ENCODE data around the gene SHISA7. TPM values are rescaled to one million over a fixed set of nuclear protein-coding genes. Genes with fewer than 3 reads are reported as not detected.

The SHISA7 gene
- total RNA-seq, 8 experiments from 2014 or later = 0.10 to 3.4 (median 1.5) TPM

DNA sequence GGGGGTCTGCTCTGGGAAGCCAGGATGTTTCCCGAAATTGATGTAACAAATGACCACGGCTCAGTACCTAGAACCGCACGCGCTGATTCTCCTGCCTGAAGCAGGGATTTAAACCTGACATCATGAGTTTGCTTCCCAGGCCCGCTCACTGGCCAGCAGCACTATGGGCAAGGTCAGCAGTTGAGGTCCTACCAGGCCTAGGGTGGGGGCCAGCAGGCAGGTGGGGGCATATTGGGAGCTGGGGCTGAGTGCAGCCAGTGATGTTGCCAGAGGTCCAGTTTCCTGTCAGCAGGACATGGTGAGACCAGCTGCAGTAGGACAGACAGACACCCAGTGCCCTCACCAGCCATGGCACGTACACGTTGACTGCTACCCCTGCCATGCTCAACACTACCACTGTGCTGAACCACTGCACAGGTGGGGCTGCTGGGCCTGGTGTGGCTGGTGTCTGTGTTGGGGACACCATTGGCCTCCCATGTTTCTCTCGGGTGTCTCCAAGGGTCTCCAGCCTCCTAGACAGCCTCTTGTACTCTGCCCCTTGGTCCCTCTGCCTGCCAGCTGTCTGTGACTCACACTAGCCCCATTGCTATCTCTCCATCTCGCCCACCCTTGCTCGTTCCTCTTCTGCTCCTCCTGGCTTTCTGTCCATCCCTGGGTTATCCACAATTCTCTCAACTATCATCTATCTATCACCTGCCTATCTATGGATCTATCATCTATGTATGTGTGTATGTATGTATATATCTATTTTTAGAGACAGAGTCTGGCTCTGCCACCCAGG is 22.6 kb upstream of the SHISA7 start:
- in situ Hi-C loops (cut with MboI; ENCODE audit: low pct_unique_long_range_greater_than_20kb in 2 of 9, low sequenced_read_pairs in 9 of 9, unreplicated experiment in 9 of 9) = no loop called here
- no peak for ATAC-seq (replicated peaks in 6 of 8)
- H3K4me1 ChIP-seq (replicated peaks in 1 of 2) = peaks cover 2 to 6% of the 10 kb centered on the region in 2 donors
- no peak overlapping the region for H3K27ac ChIP-seq
- H3K4me3 ChIP-seq = no peak overlapping the region
- WGBS, 10 experiments = 71 to 100% (median 100%) methylated on average over 1 to 5 of the region's 11 CpGs; no CpG with 5 or more reads in 7 of the 10 experiments

DNA sequence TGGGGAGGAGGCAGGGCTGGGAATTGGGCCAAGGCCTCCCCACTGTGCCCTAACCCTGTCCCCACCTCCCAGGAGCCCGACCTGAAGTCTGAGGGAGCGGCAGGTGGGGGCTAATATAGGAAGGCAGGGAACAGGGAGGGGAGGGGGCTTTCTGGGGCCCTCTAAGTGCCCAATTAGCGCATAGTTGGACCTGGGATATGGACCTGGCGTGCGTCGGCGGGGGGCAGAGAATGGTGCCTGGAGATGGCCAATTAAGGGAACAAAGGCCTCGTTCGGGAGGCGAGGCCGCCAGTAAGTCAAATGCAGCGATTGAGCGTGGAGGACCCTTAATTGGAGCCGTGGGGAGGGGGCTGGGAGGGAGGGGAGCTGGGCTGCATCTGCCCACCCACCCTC is 21.6 kb upstream of the SHISA7 start, which contains the start of gene C19orf85:
TSS of gene C19orf85 (minus strand) at position 90 of the 393 bp plus-strand sequence. CDS start 197 bp downstream, outside the sequence.
- Histone ChIP-seq H3K4me1 (replicated peaks in 1 of 2) (peaks cover 12 to 16% of the 10 kb centered on the region in 2 donors), H3K4me3 (no peak within 1 kb of the TSS), H3K27ac (no peak within 1 kb of the TSS)
- no CpG with 5 or more reads among the region's 14 CpGs for WGBS, 10 experiments
- in situ Hi-C loops (cut with MboI; ENCODE audit: low pct_unique_long_range_greater_than_20kb in 2 of 9, low sequenced_read_pairs in 9 of 9, unreplicated experiment in 9 of 9) = no loop called here
- no peak for ATAC-seq (replicated peaks in 6 of 8)

DNA sequence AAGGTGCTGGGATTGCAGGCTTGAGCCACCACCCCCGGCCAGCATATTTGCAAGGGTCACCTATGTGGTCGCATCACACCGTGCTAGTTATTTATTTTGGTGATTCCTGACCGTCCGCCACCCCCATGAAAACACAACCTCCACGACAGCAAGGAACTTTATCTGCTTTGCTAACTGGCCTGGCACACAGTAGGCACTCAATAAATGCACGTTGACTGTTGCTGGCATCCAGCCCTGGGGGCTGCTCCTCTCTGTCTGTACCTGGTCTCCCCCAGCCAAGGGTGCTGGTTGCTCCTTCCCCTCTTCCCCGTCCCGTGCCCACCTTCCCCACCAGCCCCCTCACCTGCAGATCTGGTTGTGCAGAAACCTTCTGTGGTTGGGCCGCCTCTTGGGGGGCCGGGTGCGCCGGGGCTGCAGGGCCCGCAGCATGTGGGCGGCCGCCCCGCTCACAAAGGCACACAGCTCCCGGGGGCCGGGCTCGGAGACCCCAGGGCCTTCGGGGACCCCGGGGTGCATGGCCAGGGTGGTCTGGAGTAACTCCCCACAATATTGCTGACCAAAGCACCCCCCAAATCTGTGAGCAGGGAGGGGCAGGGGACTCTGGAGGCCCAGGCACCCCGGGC is 21.1 kb upstream of the SHISA7 start:
- no peak for ATAC-seq (replicated peaks in 6 of 8)
- no peak overlapping the region for H3K4me3 ChIP-seq
- peaks cover 15 to 21% of the 10 kb centered on the region in 2 donors for H3K4me1 ChIP-seq (replicated peaks in 1 of 2)
- in situ Hi-C loops (cut with MboI; ENCODE audit: low pct_unique_long_range_greater_than_20kb in 2 of 9, low sequenced_read_pairs in 9 of 9, unreplicated experiment in 9 of 9) = no loop called here
- WGBS, 10 experiments = 40 to 100% (median 78%) methylated on average over 1 to 10 of the region's 23 CpGs; no CpG with 5 or more reads in 6 of the 10 experiments
- H3K27ac ChIP-seq = no peak overlapping the region

DNA sequence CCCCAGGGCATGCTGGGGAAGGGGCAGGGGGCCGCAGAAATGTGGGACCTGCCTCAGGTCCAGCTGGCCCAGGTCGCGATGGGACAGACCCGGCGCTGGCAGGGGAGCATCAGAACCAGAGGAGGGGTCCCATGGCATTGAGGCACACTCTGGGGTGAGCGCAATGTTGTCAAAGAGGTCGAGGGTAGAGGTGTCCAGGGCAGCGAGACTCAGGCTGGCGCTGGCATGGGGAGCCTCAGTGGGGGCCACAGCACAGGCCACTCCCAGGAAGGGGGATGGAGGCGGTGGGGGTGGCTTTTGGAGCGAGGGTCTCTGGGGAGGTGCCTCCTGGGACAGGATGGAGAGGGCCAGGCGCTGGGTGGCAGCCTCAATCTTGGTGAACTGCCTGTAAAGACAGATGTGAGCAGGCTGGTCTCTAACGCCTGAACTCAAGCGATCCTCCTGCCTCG is 20.5 kb upstream of the SHISA7 start:
- in situ Hi-C loops (cut with MboI; ENCODE audit: low pct_unique_long_range_greater_than_20kb in 2 of 9, low sequenced_read_pairs in 9 of 9, unreplicated experiment in 9 of 9) = no loop called here
- peaks cover 15 to 23% of the 10 kb centered on the region in 2 donors for H3K4me1 ChIP-seq (replicated peaks in 1 of 2)
- no peak for ATAC-seq (replicated peaks in 6 of 8)
- no peak overlapping the region for H3K4me3 ChIP-seq
- WGBS, 10 experiments = 76 to 95% methylated on average over 3 of the region's 15 CpGs; no CpG with 5 or more reads in 8 of the 10 experiments
- no peak overlapping the region for H3K27ac ChIP-seq

DNA sequence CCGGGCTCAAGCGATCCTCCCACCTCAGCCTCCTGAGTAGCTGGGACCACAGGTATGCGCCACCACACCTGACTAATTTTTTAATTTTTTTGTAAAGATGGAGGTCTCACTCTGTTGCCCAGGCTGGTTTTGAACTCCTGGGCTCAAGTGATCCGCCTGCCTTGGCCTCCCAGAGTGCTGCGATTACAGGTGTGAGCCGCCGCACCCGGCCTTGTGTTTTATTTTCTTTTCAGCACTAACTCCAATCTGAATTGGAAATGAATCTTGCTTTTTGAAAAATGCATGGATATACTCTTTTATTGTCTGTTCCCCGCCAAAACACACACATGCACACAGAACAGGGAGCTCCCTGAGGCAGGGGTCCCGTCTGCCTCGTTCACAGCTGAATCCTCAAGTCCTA is 19.6 kb upstream of the SHISA7 start:
- ATAC-seq (replicated peaks in 6 of 8) = no peak
- H3K4me3 ChIP-seq = no peak overlapping the region
- H3K27ac ChIP-seq = no peak overlapping the region

DNA sequence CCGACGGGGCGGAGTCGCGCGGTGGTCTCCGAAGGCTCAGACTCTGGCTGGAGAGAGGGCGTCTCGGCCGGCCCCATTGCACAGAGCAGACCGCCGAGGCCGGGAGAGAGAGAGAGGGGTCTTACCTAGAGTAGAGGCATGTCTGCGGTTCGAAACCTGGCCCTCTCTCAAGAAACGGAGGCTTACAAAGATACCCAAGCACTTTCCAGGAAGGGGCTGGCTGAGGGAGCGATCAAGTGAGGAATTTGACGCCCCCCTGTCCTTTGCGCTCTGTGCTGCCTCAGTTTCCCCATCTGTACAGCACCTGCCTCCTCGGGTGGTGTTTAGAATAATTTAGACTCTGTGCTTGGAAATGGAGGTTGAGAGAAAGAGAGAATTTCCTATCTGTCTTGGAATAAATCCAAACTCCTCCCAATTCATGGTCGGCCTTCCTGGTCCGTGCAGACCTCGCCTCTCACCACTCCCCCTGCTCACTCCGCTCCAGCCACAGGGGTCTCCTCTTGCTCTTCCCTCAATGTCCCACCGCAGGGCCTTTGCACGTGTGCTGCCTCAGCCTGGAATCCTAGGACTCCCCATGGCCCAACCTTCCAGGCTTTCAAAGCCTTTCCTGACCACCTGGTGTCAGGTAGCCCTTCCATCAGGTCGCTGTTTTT is 19.0 kb upstream of the SHISA7 start:
- in situ Hi-C loops (cut with MboI; ENCODE audit: low pct_unique_long_range_greater_than_20kb in 2 of 9, low sequenced_read_pairs in 9 of 9, unreplicated experiment in 9 of 9) = no loop called here
- Histone ChIP-seq H3K27ac (peak overlapping the region in 1 of 2 donors; percentile 34), H3K4me3 (peak overlapping the region; percentile 26 to 42 (median 39)), H3K4me1 (replicated peaks in 1 of 2) (peaks cover 15 to 22% of the 10 kb centered on the region in 2 donors)
- peak in 2 of 8 experiments; percentile 3 to 8 for ATAC-seq (replicated peaks in 6 of 8)
- WGBS, 10 experiments = 0 to 51% (median 19%) methylated on average over 1 to 7 of the region's 27 CpGs; no CpG with 5 or more reads in 3 of the 10 experiments

More for the DNA sequence above, 19.6 kb upstream of the SHISA7 start:
- WGBS, 10 experiments = 55 to 100% (median 85%) methylated on average over 1 to 7 of the region's 11 CpGs; no CpG with 5 or more reads in 2 of the 10 experiments
- H3K4me1 ChIP-seq (replicated peaks in 1 of 2) = peaks cover 15 to 22% of the 10 kb centered on the region in 2 donors
- in situ Hi-C loops (cut with MboI; ENCODE audit: low pct_unique_long_range_greater_than_20kb in 2 of 9, low sequenced_read_pairs in 9 of 9, unreplicated experiment in 9 of 9) = no loop called here

DNA sequence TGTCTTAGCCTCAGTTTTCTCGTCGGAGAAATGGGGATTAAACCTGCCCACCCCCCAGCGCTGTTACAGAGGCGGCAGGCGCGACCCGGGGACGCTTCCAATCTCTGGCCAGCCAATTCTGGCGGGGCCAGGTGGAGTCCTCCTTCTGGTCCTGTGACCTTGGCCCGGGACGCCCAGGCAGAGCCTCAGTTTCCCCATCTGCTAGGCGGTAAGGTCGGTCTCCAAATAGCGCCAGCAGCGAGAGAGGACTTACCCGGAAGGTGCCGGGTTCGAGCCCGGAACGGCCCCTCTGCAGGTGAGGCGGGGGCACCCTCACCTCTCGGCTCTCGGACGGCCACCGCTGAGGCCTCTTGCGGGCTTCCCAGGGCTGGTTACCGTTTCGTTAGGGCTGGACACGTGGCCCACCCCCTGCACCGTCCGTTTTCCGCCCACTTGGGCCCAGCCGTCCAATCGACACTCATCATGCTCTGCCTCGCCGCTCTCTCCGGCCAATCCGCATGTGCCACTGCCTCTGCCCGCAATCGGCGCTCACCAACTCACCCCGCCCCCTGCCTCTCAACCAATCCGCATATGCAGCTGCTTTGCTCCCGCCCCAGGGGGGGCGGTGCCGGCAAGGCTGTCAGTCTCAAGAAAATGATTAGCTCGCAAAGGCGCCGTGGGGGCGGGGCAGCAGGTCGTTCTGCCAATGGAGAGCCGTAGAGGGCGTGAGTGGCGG is 18.3 kb upstream of the SHISA7 start, which contains the start of gene ISOC2:
TSS of gene ISOC2 (minus strand) at position 384 of the 715 bp plus-strand sequence. CDS start 5,156 bp downstream, outside the sequence.
- Histone ChIP-seq H3K27ac (peak within 1 kb of the TSS; percentile 86 to 96), H3K4me1 (replicated peaks in 1 of 2) (peaks cover 15 to 22% of the 10 kb centered on the region in 2 donors), H3K4me3 (peak within 1 kb of the TSS; percentile 58 to 88 (median 78))
- WGBS, 10 experiments = 0% methylated on average over 4 to 8 of the region's 54 CpGs; no CpG with 5 or more reads in 5 of the 10 experiments
- in situ Hi-C loops (cut with MboI; ENCODE audit: low pct_unique_long_range_greater_than_20kb in 2 of 9, low sequenced_read_pairs in 9 of 9, unreplicated experiment in 9 of 9) = no loop called here
- ATAC-seq (replicated peaks in 6 of 8) = peak; percentile 90 to 95 (median 93)

DNA sequence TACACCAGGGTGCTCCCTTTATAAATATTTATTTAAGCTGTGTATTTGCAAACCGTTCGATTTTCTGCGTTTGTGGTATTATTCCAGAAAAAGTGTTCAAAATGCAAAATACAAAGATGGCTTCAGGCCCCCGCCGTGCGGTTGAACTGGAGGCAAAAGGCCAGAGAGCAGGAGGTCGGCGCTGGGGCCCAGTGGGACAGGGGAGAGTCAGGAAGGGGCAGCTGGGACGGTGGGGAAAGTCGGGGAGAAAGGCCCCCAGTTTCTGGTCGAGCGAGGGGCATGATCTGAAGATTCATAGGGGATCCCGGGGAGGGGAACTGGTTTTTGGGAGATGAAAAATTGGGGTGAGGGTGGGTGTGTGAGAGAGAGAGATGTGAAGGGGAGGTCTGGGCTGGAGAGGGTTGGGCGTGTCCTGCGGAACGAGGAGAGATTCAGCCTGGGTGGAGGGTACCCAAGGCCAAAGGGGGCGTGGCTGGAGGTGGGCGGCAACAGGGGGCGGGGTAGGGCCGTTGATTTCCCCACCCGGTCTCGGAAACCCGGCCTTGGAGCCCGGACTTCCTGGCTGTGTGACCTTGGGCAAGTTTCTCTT is 17.7 kb upstream of the SHISA7 start:
- WGBS, 10 experiments = 0 to 20% (median 2%) methylated on average over 1 to 6 of the region's 24 CpGs; no CpG with 5 or more reads in 5 of the 10 experiments
- in situ Hi-C loops (cut with MboI; ENCODE audit: low pct_unique_long_range_greater_than_20kb in 2 of 9, low sequenced_read_pairs in 9 of 9, unreplicated experiment in 9 of 9) = no loop called here
- peak; percentile 32 to 57 (median 48) for ATAC-seq (replicated peaks in 6 of 8)
- Histone ChIP-seq H3K4me3 (peak overlapping the region; percentile 58 to 88 (median 78)), H3K4me1 (replicated peaks in 1 of 2) (peaks cover 15 to 22% of the 10 kb centered on the region in 2 donors), H3K27ac (peak overlapping the region; percentile 86 to 96)

DNA sequence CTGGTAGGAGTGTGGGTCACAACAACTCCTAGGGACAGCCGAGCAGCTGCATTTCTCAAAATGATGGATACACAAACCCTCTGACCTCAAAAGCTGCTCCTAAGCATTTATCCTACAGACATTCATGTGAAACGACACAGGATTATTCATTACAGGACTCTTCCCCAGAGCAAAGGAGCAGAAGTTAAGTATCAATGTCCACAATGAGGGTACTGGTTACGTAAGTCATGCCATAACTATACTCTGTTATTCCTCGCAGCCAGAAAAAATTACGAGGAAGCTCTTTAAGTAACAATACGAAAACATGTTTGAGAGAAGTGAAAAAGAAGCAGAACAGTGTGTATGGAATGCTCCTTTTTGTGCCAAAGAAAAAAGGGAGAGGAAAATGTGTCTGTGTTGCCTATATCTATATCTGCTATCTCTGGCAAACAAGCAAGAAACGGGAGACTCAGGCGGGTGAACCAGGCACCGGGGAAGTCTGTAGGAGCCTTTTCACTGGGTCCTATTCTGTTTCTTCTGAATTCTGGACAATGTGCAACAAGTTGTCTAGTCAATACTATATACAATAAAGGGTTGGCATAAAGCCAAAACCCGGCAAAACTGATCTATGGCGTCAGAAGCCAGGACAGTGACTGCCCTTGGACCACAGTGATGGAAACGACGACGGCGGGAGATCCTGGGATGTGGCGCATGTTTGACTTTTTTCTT is 17.0 kb upstream of the SHISA7 start:
- 0 to 39% (median 28%) methylated on average over 2 to 11 of the region's 16 CpGs for WGBS, 10 experiments
- in situ Hi-C loops (cut with MboI; ENCODE audit: low pct_unique_long_range_greater_than_20kb in 2 of 9, low sequenced_read_pairs in 9 of 9, unreplicated experiment in 9 of 9) = no loop called here
- Histone ChIP-seq H3K4me3 (peak overlapping the region; percentile 58 to 88 (median 78)), H3K27ac (peak overlapping the region in 1 of 2 donors; percentile 96), H3K4me1 (replicated peaks in 1 of 2) (peaks cover 15 to 22% of the 10 kb centered on the region in 2 donors)
- no peak for ATAC-seq (replicated peaks in 6 of 8)

DNA sequence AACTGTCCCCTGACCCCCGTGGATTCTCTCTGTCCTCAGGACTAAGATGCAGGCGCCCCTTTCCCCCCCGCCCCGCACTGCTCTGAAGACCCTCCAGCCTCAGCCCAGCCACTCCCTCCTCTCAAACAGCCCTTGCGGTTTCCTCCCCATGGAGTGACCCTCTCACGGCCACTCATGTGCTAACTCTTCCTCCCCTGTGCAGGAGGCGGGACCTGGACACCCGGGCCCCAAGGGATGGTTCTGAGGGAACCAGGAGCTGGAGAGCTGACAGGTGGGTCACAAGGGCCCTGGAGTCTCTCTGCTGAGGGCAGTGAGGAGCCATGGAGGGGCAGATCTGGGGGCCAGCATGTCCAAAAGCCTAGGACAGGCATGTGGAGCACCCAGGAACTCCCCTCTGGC is 16.4 kb upstream of the SHISA7 start:
- H3K4me3 ChIP-seq = peak overlapping the region in 3 of 5 donors; percentile 67 to 88 (median 86)
- in situ Hi-C loops (cut with MboI; ENCODE audit: low pct_unique_long_range_greater_than_20kb in 2 of 9, low sequenced_read_pairs in 9 of 9, unreplicated experiment in 9 of 9) = no loop called here
- ATAC-seq (replicated peaks in 6 of 8) = no peak
- peaks cover 15 to 22% of the 10 kb centered on the region in 2 donors for H3K4me1 ChIP-seq (replicated peaks in 1 of 2)
- peak overlapping the region in 1 of 2 donors; percentile 96 for H3K27ac ChIP-seq
- 0 to 60% (median 18%) methylated on average over 1 to 4 of the region's 8 CpGs; no CpG with 5 or more reads in 5 of the 10 experiments for WGBS, 10 experiments

DNA sequence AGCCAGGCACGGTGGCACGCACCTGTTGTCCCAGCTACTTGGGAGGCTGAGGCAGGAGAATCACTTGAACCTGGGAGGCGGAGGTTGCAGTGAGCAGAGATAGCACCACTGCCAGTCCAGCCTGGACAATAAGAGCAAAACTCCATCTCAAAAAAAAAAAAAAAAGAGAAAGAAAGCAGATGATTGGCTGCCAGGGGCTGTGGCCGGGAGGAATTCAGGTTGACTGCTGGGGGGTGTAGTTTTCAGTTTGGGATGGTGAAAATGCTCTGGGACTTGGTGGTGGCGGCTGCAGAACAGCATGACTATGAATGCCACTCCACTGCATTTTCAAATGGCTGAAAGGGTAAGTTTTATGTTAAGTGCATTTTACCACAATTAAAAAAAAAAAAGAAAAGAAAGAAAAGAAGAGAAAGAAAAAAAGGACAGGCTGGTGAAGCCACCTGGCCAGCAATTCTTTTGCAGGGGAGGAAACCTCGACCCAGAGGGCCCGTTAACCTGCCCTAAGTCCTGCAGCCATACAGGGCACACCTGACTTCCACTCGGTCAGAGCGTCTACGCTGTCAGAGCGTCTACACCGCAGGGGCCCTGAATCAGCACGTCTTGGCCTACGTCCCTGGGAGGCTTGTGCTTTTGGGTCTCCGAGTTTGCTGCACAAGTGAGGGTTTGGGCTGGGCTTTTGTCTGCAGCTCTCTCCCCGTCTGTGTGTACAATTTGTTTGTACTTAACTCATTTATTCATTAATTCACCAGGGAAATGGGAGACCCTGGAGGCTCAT is 14.8 kb upstream of the SHISA7 start:
- ATAC-seq (replicated peaks in 6 of 8) = no peak
- Histone ChIP-seq H3K4me1 (replicated peaks in 1 of 2) (peaks cover 22 to 30% of the 10 kb centered on the region in 2 donors), H3K27ac (no peak overlapping the region), H3K4me3 (no peak overlapping the region)
- 54 to 95% (median 73%) methylated on average over 2 to 11 of the region's 16 CpGs for WGBS, 10 experiments
- in situ Hi-C loops (cut with MboI; ENCODE audit: low pct_unique_long_range_greater_than_20kb in 2 of 9, low sequenced_read_pairs in 9 of 9, unreplicated experiment in 9 of 9) = no loop called here
